DND-41 (cell line): ENCODE measurements around the gene CALML3.

Experiments
- ATAC-seq: fragments of 200-7000 bp; cut with Tn5 transposase; 3 replicates; pipeline ENCODE4 v1.9.1; 2021; ENCODE audit warnings: low read depth; ENCODE audit not compliant: insufficient read depth
- DNase-seq: peaks from one replicate; pipeline ENCODE4 v3.0.0-alpha.2; 2020
- H2AFZ ChIP-seq: 2 replicates; pipeline ENCODE4 v1.6.0; 2012; ENCODE audit warnings: low read depth, low read length
- H3K27ac ChIP-seq: 2 replicates; pipeline ENCODE4 v1.5.1; 2012; ENCODE audit warnings: low read length, inconsistent platforms
- H3K27me3 ChIP-seq: fragments of 200-600 bp; sonication (generic); 2 replicates; pipeline ENCODE4 v1.6.0; 2012; ENCODE audit warnings: low read length, mild to moderate bottlenecking, inconsistent platforms; ENCODE audit not compliant: insufficient read depth, poor library complexity
- H3K36me3 ChIP-seq: 2 replicates; pipeline ENCODE4 v1.5.1; 2012; ENCODE audit warnings: low read length, inconsistent platforms; ENCODE audit not compliant: insufficient read depth
- H3K4me1 ChIP-seq: 2 replicates; pipeline ENCODE4 v1.5.1; 2012; ENCODE audit warnings: mild to moderate bottlenecking, low read length; ENCODE audit not compliant: insufficient read depth
- H3K4me2 ChIP-seq: 2 replicates; pipeline ENCODE4 v1.6.0; 2012; ENCODE audit warnings: mild to moderate bottlenecking, moderate library complexity, low read length, inconsistent platforms; ENCODE audit not compliant: insufficient read depth
- H3K4me3 ChIP-seq, 2 experiments: fragments of 200-600 bp in 1 of 2; shearing (Covaris generic) in 1 of 2; 2 replicates each; pipeline ENCODE4 v1.5.1; 2012 to 2016; ENCODE audit warnings: inconsistent platforms in 2 of 2, low read length in 2 of 2, mild to moderate bottlenecking in 2 of 2, low read depth in 1 of 2, moderate library complexity in 1 of 2
- H3K79me2 ChIP-seq: 2 replicates; pipeline ENCODE4 v1.6.0; 2012; ENCODE audit warnings: low read length, inconsistent platforms; ENCODE audit not compliant: insufficient read depth
- H3K9ac ChIP-seq: 2 replicates; pipeline ENCODE4 v1.6.0; 2012; ENCODE audit warnings: low read depth, mild to moderate bottlenecking, inconsistent platforms, low read length, moderate library complexity
- H3K9me3 ChIP-seq: 2 replicates; pipeline ENCODE4 v1.5.1; 2012; ENCODE audit warnings: low read length, moderate library complexity, mild to moderate bottlenecking, inconsistent platforms; ENCODE audit not compliant: insufficient read depth, severe bottlenecking
- H4K20me1 ChIP-seq: 2 replicates; pipeline ENCODE4 v1.6.0; 2012; ENCODE audit warnings: low read length; ENCODE audit not compliant: insufficient read depth
- EZH2 ChIP-seq: IDR thresholded peaks from 3 replicates; pipeline ENCODE4 v1.6.1; 2012; ENCODE audit warnings: borderline replicate concordance, low read depth, mild to moderate bottlenecking, moderate library complexity, low read length, inconsistent platforms; ENCODE audit not compliant: severe bottlenecking
- TF ChIP-seq, protein P1 (sequence below): IDR thresholded peaks from 2 replicates; pipeline ENCODE4 v1.5.1; 2012; ENCODE audit warnings: borderline replicate concordance, low read length, moderate library complexity, mild to moderate bottlenecking; ENCODE audit not compliant: poor library complexity, severe bottlenecking; ENCODE audit errors: extremely low read depth

CALML3 gene

DNA sequence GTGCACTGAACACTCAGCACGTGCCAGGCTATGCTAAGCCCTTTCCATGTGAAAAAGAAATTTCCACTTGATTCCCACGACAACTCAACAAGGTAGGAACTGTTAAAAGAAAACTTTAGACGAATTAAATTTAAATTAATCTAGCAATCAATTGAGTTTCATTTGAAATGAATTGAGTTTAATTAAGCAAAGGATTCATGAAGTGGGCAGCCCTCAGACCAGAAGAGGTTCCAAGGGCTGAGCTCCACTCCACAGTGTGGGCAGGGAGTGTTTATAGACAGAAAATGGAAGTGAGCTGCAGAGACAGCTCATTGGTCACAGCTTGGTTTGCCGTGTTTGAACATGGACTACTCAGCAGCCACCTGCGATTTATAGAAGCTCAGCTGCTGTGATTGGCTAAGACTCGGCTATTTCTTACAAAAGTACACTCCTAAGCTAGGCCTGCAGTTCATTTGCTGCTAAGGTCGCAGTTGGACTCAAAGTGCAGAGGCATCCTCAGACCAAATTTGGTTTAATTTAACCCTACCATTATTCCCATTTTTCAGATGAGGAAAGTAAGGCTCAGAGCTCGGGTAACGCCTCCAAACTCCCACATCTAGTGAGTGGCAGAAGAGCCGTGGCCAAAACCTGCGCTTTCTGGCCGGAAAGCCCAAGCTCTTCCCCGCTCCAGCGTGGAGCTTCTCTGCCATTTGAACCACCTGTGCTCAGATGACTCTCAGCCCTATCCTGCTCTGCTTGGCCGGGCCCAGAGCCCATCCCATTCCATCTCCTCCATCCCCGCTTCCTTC lies 24.9 kb downstream of the CALML3 start:
- Histone ChIP-seq H3K9ac (no peak overlapping the region), H3K27me3 (no peaks in the 10 kb centered on the region), H3K27ac (no peak overlapping the region), H3K4me2 (no peak overlapping the region), H3K9me3 (no peaks in the 10 kb centered on the region), H3K4me1 (peaks cover 8% of the 10 kb centered on the region; the same call in 1 of the 2 replicates), H3K79me2 (no peaks in the 10 kb centered on the region), H3K36me3 (no peaks in the 10 kb centered on the region), H3K4me3 (no peak overlapping the region), H4K20me1 (no peaks in the 10 kb centered on the region), H2AFZ (no peak overlapping the region)
- no peak for TF ChIP-seq EZH2
- TF ChIP-seq, protein P1, sequence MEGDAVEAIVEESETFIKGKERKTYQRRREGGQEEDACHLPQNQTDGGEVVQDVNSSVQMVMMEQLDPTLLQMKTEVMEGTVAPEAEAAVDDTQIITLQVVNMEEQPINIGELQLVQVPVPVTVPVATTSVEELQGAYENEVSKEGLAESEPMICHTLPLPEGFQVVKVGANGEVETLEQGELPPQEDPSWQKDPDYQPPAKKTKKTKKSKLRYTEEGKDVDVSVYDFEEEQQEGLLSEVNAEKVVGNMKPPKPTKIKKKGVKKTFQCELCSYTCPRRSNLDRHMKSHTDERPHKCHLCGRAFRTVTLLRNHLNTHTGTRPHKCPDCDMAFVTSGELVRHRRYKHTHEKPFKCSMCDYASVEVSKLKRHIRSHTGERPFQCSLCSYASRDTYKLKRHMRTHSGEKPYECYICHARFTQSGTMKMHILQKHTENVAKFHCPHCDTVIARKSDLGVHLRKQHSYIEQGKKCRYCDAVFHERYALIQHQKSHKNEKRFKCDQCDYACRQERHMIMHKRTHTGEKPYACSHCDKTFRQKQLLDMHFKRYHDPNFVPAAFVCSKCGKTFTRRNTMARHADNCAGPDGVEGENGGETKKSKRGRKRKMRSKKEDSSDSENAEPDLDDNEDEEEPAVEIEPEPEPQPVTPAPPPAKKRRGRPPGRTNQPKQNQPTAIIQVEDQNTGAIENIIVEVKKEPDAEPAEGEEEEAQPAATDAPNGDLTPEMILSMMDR, result no peak
- DNase-seq (no peak), ATAC-seq (no peak)

DNA sequence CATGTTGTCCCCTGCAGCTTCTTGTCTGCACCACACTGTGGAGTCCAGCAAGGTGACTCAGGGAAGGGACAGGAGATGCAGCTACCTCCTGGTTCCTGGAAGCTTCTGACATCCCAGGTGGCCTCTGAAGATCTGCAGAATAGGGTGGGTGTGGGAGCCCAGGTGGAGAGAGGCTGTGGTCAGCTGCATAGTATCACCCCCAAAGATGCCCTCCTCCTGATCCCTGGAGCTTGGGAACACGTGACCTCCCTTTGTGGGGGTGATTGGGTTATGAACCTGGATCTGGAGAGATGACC lies 25.4 kb downstream of the CALML3 start:
- H3K9me3 ChIP-seq, result no peaks in the 10 kb centered on the region
- H3K36me3 ChIP-seq, result no peaks in the 10 kb centered on the region
- H3K4me3 ChIP-seq, result no peak overlapping the region
- no peaks in the 10 kb centered on the region for H3K79me2 ChIP-seq
- no peaks in the 10 kb centered on the region for H4K20me1 ChIP-seq
- H3K27ac ChIP-seq, result no peak overlapping the region
- TF ChIP-seq, protein P1, result no peak
- TF ChIP-seq EZH2, result no peak
- no peak for DNase-seq
- H2AFZ ChIP-seq, result no peak overlapping the region
- H3K27me3 ChIP-seq, result no peaks in the 10 kb centered on the region
- H3K4me2 ChIP-seq, result no peak overlapping the region
- H3K9ac ChIP-seq, result no peak overlapping the region
- peaks cover 8% of the 10 kb centered on the region; the same call in 1 of the 2 replicates for H3K4me1 ChIP-seq
- no peak for ATAC-seq

GRCh38 chr10:5550621-5551530 lies 26.1 kb downstream of the CALML3 start:
- H3K9me3 ChIP-seq, result no peaks in the 10 kb centered on the region
- TF ChIP-seq, protein P1, result no peak
- TF ChIP-seq EZH2, result no peak
- no peak for ATAC-seq
- H3K4me1 ChIP-seq, result peaks cover 8% of the 10 kb centered on the region; the same call in 1 of the 2 replicates
- H2AFZ ChIP-seq, result no peak overlapping the region
- DNase-seq, result no peak
- no peak overlapping the region for H3K4me3 ChIP-seq
- no peak overlapping the region for H3K27ac ChIP-seq
- no peaks in the 10 kb centered on the region for H3K79me2 ChIP-seq
- H4K20me1 ChIP-seq, result no peaks in the 10 kb centered on the region
- no peaks in the 10 kb centered on the region for H3K36me3 ChIP-seq
- H3K9ac ChIP-seq, result no peak overlapping the region
- H3K27me3 ChIP-seq, result no peaks in the 10 kb centered on the region
- no peak overlapping the region for H3K4me2 ChIP-seq
